Stimulated activated naive CD8-positive, alpha-beta T cell treated with anti-CD3 and anti-CD28 coated beads, Interleukin-15, Interleukin-2, amounts not matched to agents 100 ng/mL and 50 ng/mL, for 24 hours (primary cell): Measurements from ENCODE around the gene ROBO1.
"Not testable (repeated sequence)": the region's sequence is repeated elsewhere in the genome, so short reads cannot be mapped to it uniquely, and the experiment has no call there.

Experiments used
- H3K27ac Mint-ChIP-seq: one replicate; pipeline ENCODE4 v1.8.0; 2021; ENCODE audit warnings: mild to moderate bottlenecking, mixed read lengths
- H3K27me3 Mint-ChIP-seq: one replicate; pipeline ENCODE4 v1.8.0; 2021; ENCODE audit warnings: mixed read lengths
- H3K36me3 Mint-ChIP-seq: one replicate; pipeline ENCODE4 v1.8.0; 2021; ENCODE audit warnings: low read depth, mixed read lengths
- H3K4me1 Mint-ChIP-seq: one replicate; pipeline ENCODE4 v1.8.0; 2021; ENCODE audit warnings: low read depth, mixed read lengths
- H3K4me3 Mint-ChIP-seq: one replicate; pipeline ENCODE4 v1.8.0; 2021; ENCODE audit warnings: mild to moderate bottlenecking, mixed read lengths
- H3K9me3 Mint-ChIP-seq: one replicate; pipeline ENCODE4 v1.8.0; 2021; ENCODE audit warnings: mixed read lengths

The ROBO1 gene

DNA sequence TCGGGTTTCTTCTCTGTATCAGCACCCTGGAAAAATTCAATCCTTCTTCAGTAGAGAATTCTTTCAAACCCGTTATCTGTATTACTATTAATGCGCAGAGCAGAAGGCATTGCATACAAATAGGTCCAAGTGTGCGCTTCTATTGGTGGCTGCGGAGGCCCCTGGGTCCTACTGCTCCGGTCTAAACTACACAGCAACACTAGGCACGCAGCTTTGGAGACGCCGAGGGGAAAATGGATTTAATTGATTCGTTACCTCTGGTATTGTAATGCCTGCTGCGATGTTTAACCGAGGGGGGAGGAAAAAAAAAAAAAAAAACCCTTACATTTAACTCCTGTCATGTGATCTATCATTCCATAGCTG, at the start of gene ROBO1:
TSS of gene ROBO1 (minus strand) at position 94 of the 363 bp plus-strand sequence.
- Mint-ChIP-seq H3K36me3 (no peaks in the 10 kb centered on the region), H3K27ac (no peak within 1 kb of the TSS), H3K4me3 (no peak within 1 kb of the TSS), H3K9me3 (peaks cover 9% of the 10 kb centered on the region), H3K4me1 (no peaks in the 10 kb centered on the region), H3K27me3 (peaks cover 12% of the 10 kb centered on the region)

DNA sequence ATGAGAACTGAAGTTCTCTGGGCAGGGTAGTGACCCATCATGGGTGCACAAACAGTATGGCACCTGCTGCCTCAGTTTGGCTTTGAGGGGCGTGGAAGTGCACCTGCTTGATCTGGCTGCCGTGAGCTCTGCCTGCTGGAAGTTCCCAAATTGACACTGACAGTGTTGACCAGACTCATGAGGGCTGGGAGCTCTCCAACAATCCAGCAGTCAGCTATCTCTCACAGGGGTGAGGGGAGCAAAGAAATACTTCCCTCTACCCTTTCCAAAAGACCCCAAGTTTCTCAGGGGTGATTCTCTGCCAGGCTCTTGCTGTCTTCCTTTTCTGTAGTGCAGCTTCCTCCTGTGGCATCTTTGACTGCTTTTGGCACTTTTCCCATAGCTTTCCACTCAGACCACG, 49.4 kb upstream of the ROBO1 start:
- H3K4me3 Mint-ChIP-seq: no peak overlapping the region
- H3K9me3 Mint-ChIP-seq: peaks cover 28% of the 10 kb centered on the region
- H3K27ac Mint-ChIP-seq: no peak overlapping the region
- H3K4me1 Mint-ChIP-seq: no peaks in the 10 kb centered on the region
- H3K36me3 Mint-ChIP-seq: peaks cover 4% of the 10 kb centered on the region
- no peaks in the 10 kb centered on the region for H3K27me3 Mint-ChIP-seq

GRCh38 chr3:79815478-79815877, 47.7 kb upstream of the ROBO1 start:
- Mint-ChIP-seq H3K27ac (no peak overlapping the region), H3K4me1 (no peaks in the 10 kb centered on the region), H3K36me3 (peaks cover 4% of the 10 kb centered on the region), H3K9me3 (peaks cover 33% of the 10 kb centered on the region), H3K27me3 (no peaks in the 10 kb centered on the region), H3K4me3 (no peak overlapping the region)

GRCh38 chr3:79810581-79810980, 42.8 kb upstream of the ROBO1 start:
- H3K27ac Mint-ChIP-seq: no peak overlapping the region
- H3K36me3 Mint-ChIP-seq: peaks cover under 1% of the 10 kb centered on the region
- no peak overlapping the region for H3K4me3 Mint-ChIP-seq
- peaks cover 13% of the 10 kb centered on the region for H3K9me3 Mint-ChIP-seq
- H3K27me3 Mint-ChIP-seq: no peaks in the 10 kb centered on the region
- no peaks in the 10 kb centered on the region for H3K4me1 Mint-ChIP-seq

- Mint-ChIP-seq H3K4me1 (no peaks in the 10 kb centered on the region), H3K27me3 (no peaks in the 10 kb centered on the region)
Measured at GRCh38 chr3:79810092-79810491, 42.3 kb upstream of the ROBO1 start.

DNA sequence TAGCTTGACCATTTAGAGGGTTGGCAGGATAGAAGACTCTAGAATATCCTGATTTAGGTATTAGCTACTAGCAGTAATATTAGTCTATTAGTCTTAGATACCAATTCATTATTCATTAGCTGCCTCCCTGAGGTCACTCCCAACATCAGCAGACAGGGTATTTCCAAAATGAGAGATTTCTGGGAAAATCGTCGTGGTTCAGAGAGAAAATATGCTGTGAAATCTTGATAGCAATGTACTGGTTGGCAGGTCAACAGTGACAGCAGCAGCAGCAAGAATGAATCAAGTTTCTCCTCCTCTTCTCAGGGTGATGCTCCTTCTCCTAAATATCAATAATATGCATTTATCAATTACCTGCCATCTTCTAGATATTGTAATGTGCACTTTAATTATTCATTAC, 41.3 kb upstream of the ROBO1 start:
- H3K4me1 Mint-ChIP-seq: no peaks in the 10 kb centered on the region
- no peak overlapping the region for H3K4me3 Mint-ChIP-seq
- no peak overlapping the region for H3K27ac Mint-ChIP-seq
- peaks cover 5% of the 10 kb centered on the region for H3K9me3 Mint-ChIP-seq
- H3K27me3 Mint-ChIP-seq: no peaks in the 10 kb centered on the region
- no peaks in the 10 kb centered on the region for H3K36me3 Mint-ChIP-seq

More at GRCh38 chr3:79810092-79810491, 42.3 kb upstream of the ROBO1 start:
- peaks cover 11% of the 10 kb centered on the region for H3K9me3 Mint-ChIP-seq
- H3K4me3 Mint-ChIP-seq: no peak overlapping the region
- H3K27ac Mint-ChIP-seq: no peak overlapping the region
- no peaks in the 10 kb centered on the region for H3K36me3 Mint-ChIP-seq

DNA sequence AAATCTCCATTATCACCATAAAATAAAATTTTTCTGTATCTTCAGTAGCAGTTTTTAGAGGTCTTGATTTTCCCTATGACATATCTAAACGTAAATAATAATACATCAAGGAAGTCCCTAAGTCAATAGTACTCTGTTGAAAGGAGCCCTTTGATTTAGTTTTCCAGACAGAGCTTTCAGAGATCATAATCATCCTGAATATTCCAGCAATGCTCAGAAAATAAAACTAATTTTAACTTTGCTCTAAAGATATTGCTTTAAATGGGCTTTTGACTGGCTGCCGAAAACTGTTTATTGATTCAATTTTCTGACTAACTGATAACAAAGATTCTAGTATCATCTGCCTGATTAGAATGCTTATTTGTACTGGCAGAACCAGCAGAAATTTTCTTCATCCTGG, 40.7 kb upstream of the ROBO1 start:
- H3K27me3 Mint-ChIP-seq: no peaks in the 10 kb centered on the region
- H3K9me3 Mint-ChIP-seq: peaks cover 5% of the 10 kb centered on the region
- no peak overlapping the region for H3K27ac Mint-ChIP-seq
- no peaks in the 10 kb centered on the region for H3K36me3 Mint-ChIP-seq
- no peaks in the 10 kb centered on the region for H3K4me1 Mint-ChIP-seq
- no peak overlapping the region for H3K4me3 Mint-ChIP-seq

GRCh38 chr3:79790177-79790576, 22.4 kb upstream of the ROBO1 start:
- H3K4me1 Mint-ChIP-seq, H3K27me3 Mint-ChIP-seq, H3K4me3 Mint-ChIP-seq, H3K27ac Mint-ChIP-seq, H3K9me3 Mint-ChIP-seq, H3K36me3 Mint-ChIP-seq: not testable (repeated sequence)

DNA sequence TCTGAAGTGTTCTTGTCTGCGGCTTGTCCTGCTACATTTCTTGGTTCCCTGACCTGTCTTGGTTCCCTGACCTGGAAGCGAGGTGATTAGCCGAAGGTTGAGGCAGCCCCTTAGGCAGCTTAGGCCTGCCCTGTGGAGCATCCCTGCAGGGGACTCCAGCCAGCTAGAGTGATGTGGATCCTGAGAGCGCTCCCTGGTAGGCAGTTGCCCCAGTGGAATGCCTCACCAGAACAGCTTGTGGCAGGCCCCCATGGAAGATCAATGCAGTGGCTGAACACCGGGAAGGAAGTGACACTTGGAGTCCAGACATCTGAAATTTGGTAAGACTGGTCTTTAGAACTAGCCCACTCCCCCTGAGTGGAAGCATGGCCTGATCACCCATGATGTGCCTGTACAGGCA, 5.5 kb upstream of the ROBO1 start:
- Mint-ChIP-seq H3K4me3 (no peak overlapping the region), H3K4me1 (no peaks in the 10 kb centered on the region), H3K27ac (no peak overlapping the region), H3K27me3 (peaks cover 4% of the 10 kb centered on the region), H3K36me3 (no peaks in the 10 kb centered on the region), H3K9me3 (peaks cover 14% of the 10 kb centered on the region)

DNA sequence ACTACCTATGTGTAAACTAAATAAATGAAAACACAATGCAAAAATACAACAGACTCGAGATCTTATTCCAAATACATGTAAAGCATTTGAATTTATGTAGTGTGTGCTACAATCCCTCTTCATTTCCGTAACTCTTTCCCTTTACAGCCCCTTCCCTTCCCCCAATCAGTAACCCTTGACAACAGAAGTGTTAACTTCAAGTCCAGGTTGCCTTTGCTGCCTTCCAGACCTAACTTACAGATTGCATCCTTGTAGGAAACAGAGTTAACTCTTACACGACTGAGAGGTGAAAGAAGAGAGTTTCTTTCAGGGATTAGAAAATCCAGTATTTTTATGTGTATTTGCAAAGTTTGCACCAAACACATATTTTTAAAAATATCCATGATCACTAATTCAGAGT, 1.4 kb upstream of the ROBO1 start:
- no peak overlapping the region for H3K27ac Mint-ChIP-seq
- no peaks in the 10 kb centered on the region for H3K36me3 Mint-ChIP-seq
- no peak overlapping the region for H3K4me3 Mint-ChIP-seq
- peaks cover 11% of the 10 kb centered on the region for H3K9me3 Mint-ChIP-seq
- H3K27me3 Mint-ChIP-seq: peaks cover 12% of the 10 kb centered on the region
- H3K4me1 Mint-ChIP-seq: no peaks in the 10 kb centered on the region

DNA sequence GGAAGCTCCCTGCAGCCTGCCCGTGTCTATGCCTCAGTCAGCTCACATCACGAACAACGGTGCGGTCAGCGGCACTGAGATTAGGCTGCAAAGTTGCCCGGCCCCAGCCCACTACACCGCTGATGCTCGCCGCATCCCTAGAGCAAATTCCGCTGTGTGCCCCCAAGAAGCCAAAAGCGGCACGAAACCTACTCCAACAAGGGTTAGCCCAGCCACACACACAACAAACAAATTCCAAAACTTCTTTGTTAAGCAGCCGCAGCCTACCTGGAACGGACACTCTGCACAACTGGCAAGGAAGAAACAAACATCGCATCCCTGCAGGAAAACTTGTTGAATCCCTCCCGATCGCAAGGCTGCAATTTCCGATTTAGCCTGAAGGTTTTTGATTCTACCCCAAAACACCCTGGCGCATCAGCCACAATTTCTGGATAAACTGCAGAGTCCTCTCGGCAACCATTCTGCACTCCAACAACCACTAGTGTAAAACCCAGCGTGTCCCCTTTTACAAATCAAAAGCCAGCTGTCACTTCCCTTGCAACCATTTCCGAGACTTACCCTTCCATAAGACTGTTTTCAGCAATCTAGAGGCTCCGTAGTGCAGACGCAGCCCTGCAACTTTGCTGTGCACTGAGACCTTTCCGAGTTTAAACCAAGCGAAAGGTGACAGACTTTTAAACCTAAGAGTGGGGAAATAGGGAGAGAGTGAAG, 449 bp downstream of the ROBO1 start:
- H3K36me3 Mint-ChIP-seq: no peaks in the 10 kb centered on the region
- H3K9me3 Mint-ChIP-seq: peaks cover 10% of the 10 kb centered on the region
- no peaks in the 10 kb centered on the region for H3K4me1 Mint-ChIP-seq
- H3K27me3 Mint-ChIP-seq: peaks cover 12% of the 10 kb centered on the region
- H3K27ac Mint-ChIP-seq: no peak overlapping the region
- no peak overlapping the region for H3K4me3 Mint-ChIP-seq

- Mint-ChIP-seq H3K9me3 (peaks cover 7% of the 10 kb centered on the region), H3K36me3 (no peaks in the 10 kb centered on the region), H3K27ac (no peak overlapping the region), H3K4me3 (no peak overlapping the region), H3K27me3 (peaks cover 12% of the 10 kb centered on the region), H3K4me1 (no peaks in the 10 kb centered on the region)
Measured at GRCh38 chr3:79766496-79767193, 1.2 kb downstream of the ROBO1 start.

DNA sequence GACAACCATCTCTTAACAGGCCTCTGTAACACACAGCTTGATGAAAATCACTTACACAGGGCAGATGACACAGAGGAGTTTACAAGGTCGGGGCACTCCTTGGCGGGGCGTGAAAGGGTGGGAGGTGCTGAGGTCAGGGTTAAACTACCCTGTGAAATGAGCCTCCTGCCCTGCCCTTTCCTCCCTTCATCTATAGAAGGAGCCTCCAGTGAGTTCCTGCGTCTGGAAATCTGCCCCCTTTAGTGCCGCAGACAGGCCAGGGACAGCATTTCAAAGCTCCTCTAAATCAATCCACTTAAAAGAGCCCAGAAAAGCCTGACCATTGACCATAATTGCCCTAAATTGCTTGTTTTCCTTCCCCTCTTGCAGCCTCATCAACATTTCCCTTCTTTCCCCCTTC, 1.9 kb downstream of the ROBO1 start:
- no peak overlapping the region for H3K27ac Mint-ChIP-seq
- peaks cover 7% of the 10 kb centered on the region for H3K9me3 Mint-ChIP-seq
- H3K36me3 Mint-ChIP-seq: no peaks in the 10 kb centered on the region
- H3K4me1 Mint-ChIP-seq: no peaks in the 10 kb centered on the region
- H3K4me3 Mint-ChIP-seq: no peak overlapping the region
- H3K27me3 Mint-ChIP-seq: peaks cover 12% of the 10 kb centered on the region

DNA sequence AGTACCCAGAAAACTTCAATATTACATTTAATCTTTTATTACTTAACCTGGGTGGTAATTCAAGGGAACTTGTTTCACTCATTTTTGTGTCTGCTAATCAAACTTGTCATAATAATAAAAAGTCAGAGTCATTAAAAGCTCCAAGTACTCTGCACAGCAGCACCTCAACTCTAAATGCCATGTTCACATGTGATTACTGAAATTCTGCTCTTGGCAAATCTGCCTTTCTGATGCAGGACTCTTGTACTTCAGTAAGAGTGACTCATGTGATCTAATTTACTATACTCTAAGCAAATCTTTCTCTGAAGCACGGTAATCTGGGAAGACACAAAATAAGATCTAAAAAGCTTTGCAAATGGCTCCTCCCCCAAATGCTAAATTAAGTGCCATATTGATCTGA, 6.4 kb downstream of the ROBO1 start:
- no peak overlapping the region for H3K4me3 Mint-ChIP-seq
- no peaks in the 10 kb centered on the region for H3K36me3 Mint-ChIP-seq
- peaks cover 7% of the 10 kb centered on the region for H3K9me3 Mint-ChIP-seq
- peaks cover 8% of the 10 kb centered on the region for H3K27me3 Mint-ChIP-seq
- H3K27ac Mint-ChIP-seq: no peak overlapping the region
- no peaks in the 10 kb centered on the region for H3K4me1 Mint-ChIP-seq

GRCh38 chr3:79751703-79752102, 16.1 kb downstream of the ROBO1 start:
- no peaks in the 10 kb centered on the region for H3K4me1 Mint-ChIP-seq
- peaks cover 18% of the 10 kb centered on the region for H3K9me3 Mint-ChIP-seq
- no peaks in the 10 kb centered on the region for H3K36me3 Mint-ChIP-seq
- no peak overlapping the region for H3K4me3 Mint-ChIP-seq
- no peaks in the 10 kb centered on the region for H3K27me3 Mint-ChIP-seq
- H3K27ac Mint-ChIP-seq: no peak overlapping the region

GRCh38 chr3:79737530-79737929, 30.3 kb downstream of the ROBO1 start:
- Mint-ChIP-seq H3K36me3 (no peaks in the 10 kb centered on the region), H3K27ac (no peak overlapping the region), H3K27me3 (no peaks in the 10 kb centered on the region), H3K4me3 (no peak overlapping the region), H3K9me3 (peaks cover 14% of the 10 kb centered on the region), H3K4me1 (no peaks in the 10 kb centered on the region)
